GM13976 (cell line): ENCODE data around the gene CCDC74A.
"Not testable (repeated sequence)": the region's sequence is repeated elsewhere in the genome, so short reads cannot be mapped to it uniquely, and the experiment has no call there.

Experiments used
- DNase-seq: peaks from one replicate; pipeline ENCODE4 v3.0.0; 2012; ENCODE audit warnings: low spot score
- in situ Hi-C: fragments of 300-500 bp; cut with MboI; formaldehyde crosslinking; loops from one replicate; pipeline ENCODE4 v1.12.0; 2022; ENCODE audit warnings: low sequenced_read_pairs, mixed read lengths, inconsistent platforms; ENCODE audit not compliant: unreplicated experiment
- TF ChIP-seq, protein P1 (sequence below): IDR thresholded peaks from 2 replicates; pipeline ENCODE4 v1.5.1; 2012; ENCODE audit warnings: borderline replicate concordance, mild to moderate bottlenecking; ENCODE audit not compliant: insufficient read depth; ENCODE audit errors: extremely low read depth, missing control alignments, control extremely low read depth

The CCDC74A gene

DNA sequence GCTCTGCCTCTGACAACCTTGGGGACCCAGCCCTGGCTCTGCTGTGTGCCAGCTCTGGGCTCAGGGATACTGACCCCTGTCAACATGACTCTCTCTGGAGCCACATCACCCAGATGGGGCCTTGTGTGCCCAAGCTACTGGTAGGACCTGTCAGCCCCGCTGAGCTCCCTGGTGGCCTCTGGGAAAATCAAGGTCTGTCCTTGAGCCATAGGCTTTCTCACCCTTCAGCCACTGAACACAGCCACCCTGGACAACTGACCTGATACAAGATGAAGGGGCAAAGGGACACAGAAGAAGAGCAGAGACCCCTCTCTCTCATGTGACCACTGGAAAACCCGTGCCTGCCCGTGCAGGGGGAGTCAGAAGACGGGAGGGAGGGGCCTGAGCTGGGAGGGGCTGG is 7.8 kb downstream of the CCDC74A start:
- TF ChIP-seq, protein P1, sequence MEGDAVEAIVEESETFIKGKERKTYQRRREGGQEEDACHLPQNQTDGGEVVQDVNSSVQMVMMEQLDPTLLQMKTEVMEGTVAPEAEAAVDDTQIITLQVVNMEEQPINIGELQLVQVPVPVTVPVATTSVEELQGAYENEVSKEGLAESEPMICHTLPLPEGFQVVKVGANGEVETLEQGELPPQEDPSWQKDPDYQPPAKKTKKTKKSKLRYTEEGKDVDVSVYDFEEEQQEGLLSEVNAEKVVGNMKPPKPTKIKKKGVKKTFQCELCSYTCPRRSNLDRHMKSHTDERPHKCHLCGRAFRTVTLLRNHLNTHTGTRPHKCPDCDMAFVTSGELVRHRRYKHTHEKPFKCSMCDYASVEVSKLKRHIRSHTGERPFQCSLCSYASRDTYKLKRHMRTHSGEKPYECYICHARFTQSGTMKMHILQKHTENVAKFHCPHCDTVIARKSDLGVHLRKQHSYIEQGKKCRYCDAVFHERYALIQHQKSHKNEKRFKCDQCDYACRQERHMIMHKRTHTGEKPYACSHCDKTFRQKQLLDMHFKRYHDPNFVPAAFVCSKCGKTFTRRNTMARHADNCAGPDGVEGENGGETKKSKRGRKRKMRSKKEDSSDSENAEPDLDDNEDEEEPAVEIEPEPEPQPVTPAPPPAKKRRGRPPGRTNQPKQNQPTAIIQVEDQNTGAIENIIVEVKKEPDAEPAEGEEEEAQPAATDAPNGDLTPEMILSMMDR = no peak
- DNase-seq = no peak
- in situ Hi-C loops = no loop called here

DNA sequence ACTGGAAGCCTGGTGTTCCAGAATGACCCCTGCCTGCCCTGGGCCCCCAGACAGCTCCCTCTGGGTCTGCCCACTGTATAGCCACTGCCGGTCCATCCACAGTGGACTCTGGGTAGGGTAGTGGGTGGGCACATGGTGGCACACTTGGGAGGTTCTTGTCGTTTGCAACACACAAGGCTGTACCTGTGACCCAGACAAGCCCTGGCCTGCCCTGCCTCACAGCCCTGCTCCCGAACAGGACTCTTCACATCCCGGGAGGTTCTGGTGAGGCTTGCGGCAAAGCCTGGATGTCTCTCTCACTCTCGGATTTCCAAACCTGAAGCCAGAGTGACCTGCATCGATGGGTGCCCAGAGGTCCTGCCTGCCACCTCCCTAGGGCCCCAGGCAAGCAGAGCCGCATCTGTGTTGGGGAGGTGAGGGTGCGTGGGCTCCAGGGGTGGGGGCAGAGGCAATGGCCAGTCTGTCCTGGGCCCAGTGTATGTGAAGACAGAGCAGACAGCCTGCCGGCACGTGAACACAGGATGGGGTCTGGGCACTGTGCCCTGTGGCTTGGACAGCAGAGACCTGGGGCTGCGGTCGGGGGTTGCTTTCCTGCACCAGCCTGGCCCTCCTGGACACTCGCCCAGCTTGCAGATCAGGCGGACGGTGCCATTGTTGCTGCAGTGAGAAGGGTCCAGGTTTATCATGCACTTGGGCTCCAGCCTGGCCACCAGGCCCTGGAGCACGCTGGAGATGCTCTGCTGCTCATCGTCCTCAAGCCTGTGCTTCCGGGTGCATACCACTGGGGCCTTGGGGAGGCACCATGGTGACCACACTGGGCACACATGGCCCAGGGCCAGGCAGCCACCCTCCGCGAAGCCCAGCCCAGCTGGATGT is 8.5 kb downstream of the CCDC74A start:
- DNase-seq, in situ Hi-C loops: not testable (repeated sequence)

DNA sequence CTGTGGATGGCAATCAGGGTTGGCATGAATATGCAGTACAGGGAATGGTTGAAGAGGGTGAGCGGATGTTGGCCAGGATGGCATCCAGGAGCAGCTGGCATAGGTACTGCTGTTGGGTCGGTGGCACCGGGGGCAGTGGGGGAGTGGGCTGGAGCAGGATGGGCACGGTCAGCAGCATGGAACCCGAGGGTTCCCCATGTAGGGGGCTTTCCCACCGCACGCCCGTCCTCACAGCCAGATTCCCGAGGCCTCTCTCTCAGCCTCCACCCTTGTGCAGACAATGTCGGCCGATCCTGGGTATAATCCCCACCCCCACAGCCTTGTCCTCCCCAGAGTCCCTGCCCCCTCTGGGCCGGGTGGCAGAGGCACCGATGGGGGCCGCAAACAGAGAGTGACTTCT is 9.2 kb downstream of the CCDC74A start:
- in situ Hi-C loops, DNase-seq: not testable (repeated sequence)

DNA sequence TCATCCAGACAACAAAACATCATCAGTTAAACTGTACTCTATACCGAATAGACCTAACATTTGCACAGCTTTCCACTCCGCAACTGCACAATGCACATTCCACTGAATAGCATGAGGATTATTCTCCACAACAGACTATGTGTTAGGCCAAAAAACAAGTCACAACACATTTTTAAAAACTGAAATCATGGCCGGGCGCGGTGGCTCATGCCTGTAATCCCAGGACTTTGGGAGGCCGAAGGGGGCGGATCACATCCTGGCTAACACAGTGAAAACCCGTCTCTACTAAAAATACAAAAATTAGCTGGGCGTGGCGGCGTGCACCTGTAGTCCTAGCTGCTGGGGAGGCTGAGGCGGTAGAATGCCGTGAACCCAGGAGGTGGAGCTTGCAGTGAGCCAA is 11.2 kb downstream of the CCDC74A start:
- in situ Hi-C loops, DNase-seq: not testable (repeated sequence)

DNA sequence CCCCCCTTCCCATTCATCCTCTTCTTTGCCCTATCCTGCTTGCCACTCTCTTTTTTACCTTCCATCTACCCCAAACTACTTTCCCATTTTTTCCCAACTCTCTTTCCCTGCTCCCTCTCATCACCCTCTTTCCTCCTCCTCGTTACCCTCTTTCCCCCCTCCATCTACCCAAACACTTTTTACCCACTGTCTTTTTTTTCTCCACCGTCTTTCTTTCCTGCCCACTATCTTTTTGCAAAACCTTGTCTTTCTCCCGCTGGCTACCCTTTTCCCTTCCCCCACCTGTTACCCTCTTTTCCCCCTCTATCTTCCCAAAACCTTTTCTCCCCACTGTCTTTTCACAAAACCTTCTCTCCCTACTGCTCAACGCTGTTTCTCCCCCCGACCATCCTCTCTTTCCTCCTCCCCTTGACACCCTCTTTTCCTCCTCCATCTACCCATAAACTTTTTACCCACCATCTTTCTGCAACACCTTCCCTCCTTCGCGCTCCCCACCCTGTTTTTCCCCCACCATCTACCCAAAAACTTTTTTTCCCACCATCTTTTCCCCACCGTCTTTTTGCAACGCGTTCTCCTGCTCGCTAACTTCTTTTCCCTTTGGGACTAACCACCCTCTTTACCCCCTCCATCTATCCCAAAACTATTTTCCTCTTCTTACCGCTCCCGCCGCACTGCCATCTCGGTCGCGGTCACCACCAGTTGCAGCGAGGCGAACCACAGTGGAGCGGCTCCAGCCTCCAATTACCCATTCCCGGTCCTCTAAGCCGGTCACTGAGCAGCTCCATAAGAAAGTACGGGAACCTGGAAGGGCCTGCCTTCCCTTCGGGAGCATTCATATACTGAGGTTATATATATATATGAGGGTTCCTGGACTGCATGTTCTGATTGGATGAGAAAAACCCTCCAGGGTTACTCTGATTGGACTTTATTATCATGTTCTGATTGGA is 15.0 kb downstream of the CCDC74A start:
- DNase-seq = no peak
- in situ Hi-C loops = no loop called here
- TF ChIP-seq, protein P1 = no peak

DNA sequence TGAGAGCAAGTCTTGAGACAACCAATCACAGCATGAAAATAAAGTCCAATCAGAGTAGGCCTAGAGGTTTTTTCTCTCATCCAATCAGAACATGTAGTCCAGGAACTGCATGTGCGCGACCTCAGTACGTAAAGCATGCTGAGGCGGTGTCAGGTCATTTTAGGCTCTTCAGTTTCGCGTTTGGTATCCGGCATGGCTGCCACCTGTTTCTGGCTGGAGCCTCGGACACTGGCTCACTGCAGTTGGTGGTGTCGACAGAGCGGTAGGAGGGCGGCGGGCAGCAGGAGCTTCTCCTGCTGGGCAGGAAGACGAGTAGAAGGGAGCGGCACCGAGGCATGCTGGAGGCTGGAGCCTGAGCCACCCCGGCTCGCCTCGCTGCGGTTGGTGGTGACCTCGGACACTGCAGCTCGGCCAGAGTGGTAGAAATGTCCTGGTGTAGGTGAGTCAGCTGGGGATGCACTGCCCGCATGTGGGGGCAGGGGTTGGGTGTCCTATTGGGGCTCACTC is 15.8 kb downstream of the CCDC74A start:
- TF ChIP-seq, protein P1 = no peak
- in situ Hi-C loops = no loop called here
- DNase-seq = no peak

DNA sequence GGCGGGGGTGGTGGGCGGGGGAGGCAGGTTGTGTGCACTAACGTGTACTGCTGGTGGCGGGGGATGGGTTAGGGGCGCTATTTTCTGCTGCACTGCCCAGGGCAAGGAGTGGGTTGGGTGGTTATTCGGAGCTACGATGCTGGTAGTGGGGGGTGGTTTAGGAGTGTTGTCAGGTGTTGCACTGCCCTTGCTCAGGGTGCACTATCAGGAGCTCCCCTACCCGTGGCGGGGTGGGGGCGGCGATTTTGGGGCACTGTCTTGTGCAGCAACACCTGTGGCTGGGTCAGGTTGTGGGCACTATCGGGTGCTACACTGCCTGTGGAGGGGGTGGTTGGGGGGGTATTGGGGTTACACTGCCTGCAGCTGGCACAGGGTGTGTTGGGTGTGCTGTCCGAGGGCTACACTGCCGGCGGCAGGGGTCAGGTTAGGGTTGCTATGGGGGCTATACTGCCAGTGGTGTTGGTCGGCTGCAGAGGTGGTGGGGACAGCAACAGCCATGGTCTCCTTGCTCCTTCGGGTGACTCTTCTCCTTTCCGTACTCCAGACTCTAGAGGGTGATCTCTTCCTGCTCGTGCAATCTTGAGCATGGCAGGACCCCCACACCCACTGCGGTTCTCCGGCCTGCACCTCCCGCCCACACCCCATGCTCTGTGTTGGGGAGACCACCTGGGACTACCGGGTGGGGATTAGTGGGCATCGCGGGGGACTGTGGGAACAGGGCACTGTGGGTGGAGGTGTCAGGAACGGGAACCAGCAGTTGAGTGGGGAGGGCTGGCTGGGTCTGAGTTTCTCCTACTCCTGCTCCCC is 16.5 kb downstream of the CCDC74A start:
- in situ Hi-C loops, DNase-seq: not testable (repeated sequence)

DNA sequence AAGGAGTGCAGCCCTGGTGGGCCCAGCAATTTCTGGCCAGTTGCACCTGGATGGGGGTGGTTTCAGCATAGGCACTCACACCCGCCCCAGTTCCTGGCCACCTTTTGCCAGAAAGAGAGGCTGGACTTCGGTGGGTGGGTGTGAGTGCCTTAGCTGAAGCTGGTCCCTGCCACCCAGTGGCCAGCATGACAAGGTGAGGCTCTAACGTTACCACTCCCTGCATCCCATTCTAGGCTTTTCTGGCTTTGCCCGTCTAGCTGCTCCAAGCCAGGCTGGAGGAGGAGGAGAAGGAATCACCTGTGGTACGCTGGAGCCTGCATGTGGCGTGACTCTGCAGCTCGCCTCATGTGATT is 17.1 kb downstream of the CCDC74A start:
- DNase-seq, in situ Hi-C loops: not testable (repeated sequence)

DNA sequence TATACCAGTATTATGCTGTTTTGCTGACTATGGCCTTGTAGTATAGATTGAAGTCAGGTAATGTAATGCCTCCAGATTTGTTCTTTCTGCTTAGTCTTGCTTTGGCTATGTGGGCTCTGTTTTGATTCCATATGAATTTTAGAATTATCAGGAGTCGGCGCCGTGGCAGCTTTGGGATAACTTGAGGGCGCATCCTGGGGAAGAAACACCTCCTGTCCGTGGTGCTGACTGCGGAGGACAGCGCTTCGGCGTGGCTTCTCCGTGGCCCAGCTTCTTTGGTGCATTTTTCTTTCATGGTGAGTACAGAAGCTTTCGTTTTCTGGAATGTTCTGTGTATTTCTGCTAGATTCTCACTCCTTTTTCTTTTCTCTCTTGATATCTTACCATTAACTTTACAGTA is 25.2 kb downstream of the CCDC74A start:
- TF ChIP-seq, protein P1 = no peak
- in situ Hi-C loops = no loop called here
- no peak for DNase-seq
